Right lobe of liver (tissue), 4 donors: ENCODE data around the gene GALNT12.

Source experiments
- POLR2A ChIP-seq: fragments of 450-650 bp; IDR thresholded peaks from one replicate; pipeline ENCODE4 v1.6.1; 2017; ENCODE audit warnings: antibody characterized with exemption, mild to moderate bottlenecking
- TF ChIP-seq, protein P1 (sequence below), 4 donors: fragments of 200-600 bp in 3 of 4; fragments of 450-650 bp in 1 of 4; IDR thresholded peaks; one replicate each; pipeline versions ENCODE4 v1.5.1 to v1.8.0; 2016 to 2022; ENCODE audit warnings: antibody characterized with exemption in 4 of 4, mild to moderate bottlenecking in 2 of 4
- donor health status: DM: no; HTN: no; CAD: no.
- donor health status: DM: no; HTN: no; CAD: no.
- donor health status: DM: no; HTN: yes; CAD: no.

DNA sequence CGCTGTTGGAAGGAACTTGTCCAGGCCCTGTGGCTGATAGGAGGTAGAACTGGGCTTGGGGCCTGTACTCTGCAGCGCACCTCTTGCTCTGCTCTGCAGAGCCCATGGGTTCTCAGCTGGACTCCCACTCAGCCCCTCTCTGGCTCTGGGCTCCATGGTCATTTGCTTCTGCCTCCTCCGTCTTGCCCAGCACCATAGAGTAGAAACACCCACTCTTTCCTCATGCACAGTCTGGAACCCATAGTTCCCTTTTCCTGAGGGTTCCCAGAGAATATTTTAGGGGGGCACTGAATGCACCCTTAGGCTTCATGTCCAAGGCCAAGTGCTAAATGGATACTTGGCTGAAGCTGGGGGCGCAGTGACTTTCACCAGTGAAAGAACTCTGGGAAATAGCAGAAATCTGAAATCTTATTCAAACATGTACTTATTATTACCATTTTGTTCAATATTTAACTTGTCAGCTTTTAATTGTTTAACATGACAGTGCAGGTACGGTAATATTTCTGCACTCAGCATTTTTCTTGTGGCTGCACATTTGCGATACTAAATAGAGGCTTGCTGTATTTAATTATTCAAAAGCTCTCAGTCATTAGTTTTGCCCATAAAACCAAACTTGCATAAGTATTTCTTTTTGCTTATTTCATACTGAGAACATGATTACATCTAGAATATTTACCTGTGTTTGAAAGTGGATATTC is 31.5 kb downstream of the GALNT12 start:
- TF ChIP-seq, protein P1, sequence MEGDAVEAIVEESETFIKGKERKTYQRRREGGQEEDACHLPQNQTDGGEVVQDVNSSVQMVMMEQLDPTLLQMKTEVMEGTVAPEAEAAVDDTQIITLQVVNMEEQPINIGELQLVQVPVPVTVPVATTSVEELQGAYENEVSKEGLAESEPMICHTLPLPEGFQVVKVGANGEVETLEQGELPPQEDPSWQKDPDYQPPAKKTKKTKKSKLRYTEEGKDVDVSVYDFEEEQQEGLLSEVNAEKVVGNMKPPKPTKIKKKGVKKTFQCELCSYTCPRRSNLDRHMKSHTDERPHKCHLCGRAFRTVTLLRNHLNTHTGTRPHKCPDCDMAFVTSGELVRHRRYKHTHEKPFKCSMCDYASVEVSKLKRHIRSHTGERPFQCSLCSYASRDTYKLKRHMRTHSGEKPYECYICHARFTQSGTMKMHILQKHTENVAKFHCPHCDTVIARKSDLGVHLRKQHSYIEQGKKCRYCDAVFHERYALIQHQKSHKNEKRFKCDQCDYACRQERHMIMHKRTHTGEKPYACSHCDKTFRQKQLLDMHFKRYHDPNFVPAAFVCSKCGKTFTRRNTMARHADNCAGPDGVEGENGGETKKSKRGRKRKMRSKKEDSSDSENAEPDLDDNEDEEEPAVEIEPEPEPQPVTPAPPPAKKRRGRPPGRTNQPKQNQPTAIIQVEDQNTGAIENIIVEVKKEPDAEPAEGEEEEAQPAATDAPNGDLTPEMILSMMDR (IDR thresholded peaks at IDR 0.05) = no peak
- TF ChIP-seq POLR2A = no peak
